Mesendoderm (in vitro differentiated cells): ENCODE data around the gene FAM174C.

Source experiments
- DNase-seq: peaks from one replicate; pipeline ENCODE4 v3.0.0; 2013
- H2AK5ac ChIP-seq: 2 replicates; pipeline ENCODE4 v1.6.1; 2013; ENCODE audit warnings: low read length, inconsistent platforms
- H2BK120ac ChIP-seq: 2 replicates; pipeline ENCODE4 v1.6.1; 2013; ENCODE audit warnings: low read depth, mild to moderate bottlenecking, low read length, moderate library complexity, mixed read lengths
- H2BK15ac ChIP-seq: replicated peaks from 2 replicates; pipeline ENCODE4 v1.6.1; 2013; ENCODE audit warnings: low read depth, mild to moderate bottlenecking, moderate library complexity
- H2BK5ac ChIP-seq: 2 replicates; pipeline ENCODE4 v1.6.1; 2013; ENCODE audit warnings: low read length, inconsistent platforms
- H3K18ac ChIP-seq: 2 replicates; pipeline ENCODE4 v1.6.1; 2013; ENCODE audit warnings: mild to moderate bottlenecking, low read length, mixed read lengths
- H3K23ac ChIP-seq: one replicate; pipeline ENCODE4 v1.6.1; 2013; ENCODE audit warnings: low read length
- H3K27ac ChIP-seq: 2 replicates; pipeline ENCODE4 v1.5.1; 2013; ENCODE audit warnings: low read depth, mild to moderate bottlenecking, inconsistent platforms, low read length, moderate library complexity
- H3K27me3 ChIP-seq: 2 replicates; pipeline ENCODE4 v1.6.1; 2013; ENCODE audit warnings: low read length, control low read depth, mild to moderate bottlenecking, inconsistent platforms; ENCODE audit not compliant: insufficient read depth, poor library complexity
- H3K36me3 ChIP-seq: 2 replicates; pipeline ENCODE4 v1.6.1; 2013; ENCODE audit warnings: low read length, inconsistent platforms; ENCODE audit not compliant: control insufficient read depth, insufficient read depth
- H3K4ac ChIP-seq: one replicate; pipeline ENCODE4 v1.6.1; 2013; ENCODE audit warnings: low read depth, mild to moderate bottlenecking, low read length, moderate library complexity
- H3K4me1 ChIP-seq: 2 replicates; pipeline ENCODE4 v1.6.1; 2013; ENCODE audit warnings: low read depth, low read length, inconsistent platforms; ENCODE audit not compliant: control insufficient read depth
- H3K4me2 ChIP-seq: 2 replicates; pipeline ENCODE4 v1.6.1; 2013; ENCODE audit warnings: low read length
- H3K4me3 ChIP-seq: 2 replicates; pipeline ENCODE4 v1.5.1; 2013; ENCODE audit warnings: mild to moderate bottlenecking, low read length
- H3K56ac ChIP-seq: one replicate; pipeline ENCODE4 v1.6.1; 2013; ENCODE audit warnings: low read length
- H3K79me1 ChIP-seq: 2 replicates; pipeline ENCODE4 v1.6.1; 2013; ENCODE audit warnings: low read length, inconsistent platforms
- H3K79me2 ChIP-seq: 2 replicates; pipeline ENCODE4 v1.6.1; 2013; ENCODE audit warnings: mild to moderate bottlenecking, low read length; ENCODE audit not compliant: control insufficient read depth, insufficient read depth
- H3K9ac ChIP-seq: 2 replicates; pipeline ENCODE4 v1.6.1; 2013; ENCODE audit warnings: low read length, inconsistent platforms
- H4K5ac ChIP-seq: one replicate; pipeline ENCODE4 v1.6.1; 2013; ENCODE audit warnings: low read length
- H4K8ac ChIP-seq: one replicate; pipeline ENCODE4 v1.6.1; 2013; ENCODE audit warnings: low read depth, mild to moderate bottlenecking, control low read depth, low read length, moderate library complexity
- WGBS: extraction: QIAGEN DNeasy Blood & Tissue Kit; methylation state at CpG from one replicate; pipeline ENCODE4 v1.1.7; 2013; ENCODE audit warnings: low lambda C conversion rate, missing lambda C conversion rate; ENCODE audit not compliant: insufficient coverage; ENCODE audit errors: extremely low coverage; 5-methylcytosine and 5-hydroxymethylcytosine counted together

The FAM174C gene

DNA sequence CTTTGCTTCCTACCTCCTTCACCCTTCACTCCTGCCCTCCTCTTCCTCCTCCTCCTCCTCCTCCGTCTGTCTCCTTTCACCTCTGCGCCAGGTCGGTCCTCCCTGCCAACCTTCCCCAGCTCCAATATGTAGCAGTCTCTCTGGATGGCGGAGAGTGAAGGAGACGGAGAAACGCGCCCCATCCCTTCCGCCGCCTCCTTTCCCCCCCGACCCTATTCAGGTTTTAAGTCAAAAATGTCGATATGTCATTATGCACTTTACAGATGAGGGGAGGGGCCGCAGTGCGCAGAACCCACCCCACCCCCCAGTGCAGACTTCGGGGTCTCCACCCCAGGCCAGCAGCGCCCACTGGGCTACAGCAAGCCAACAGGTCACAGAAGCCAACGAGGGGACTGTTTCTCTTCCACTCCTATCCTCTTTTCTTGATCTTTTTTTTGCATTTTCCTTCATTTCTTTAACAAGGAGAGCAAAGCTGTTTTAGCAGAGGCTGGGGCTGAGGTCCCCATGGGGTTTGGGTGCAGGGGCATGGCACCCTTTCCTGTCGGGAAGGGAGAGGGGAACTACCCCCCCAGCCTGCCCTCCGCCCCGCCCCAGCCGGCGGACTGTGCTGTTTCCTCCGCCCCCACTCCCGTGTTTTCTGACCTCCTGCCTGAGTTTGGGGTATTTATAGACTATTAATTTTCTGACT lies 17.7 kb upstream of the FAM174C start:
- Histone ChIP-seq H3K23ac (no peak overlapping the region), H3K9ac (no peak overlapping the region), H3K4me3 (no peak overlapping the region), H4K5ac (no peak overlapping the region), H3K4me2 (no peak overlapping the region), H3K27ac (peak overlapping the region; percentile 26), H3K27me3 (no peaks in the 10 kb centered on the region), H3K18ac (no peak overlapping the region), H3K56ac (no peak overlapping the region), H2BK15ac (no peak overlapping the region), H2BK5ac (no peak overlapping the region), H4K8ac (no peak overlapping the region), H3K79me1 (peaks cover 15% of the 10 kb centered on the region), H3K4me1 (peaks cover 2% of the 10 kb centered on the region), H3K36me3 (peaks cover 17% of the 10 kb centered on the region), H2BK120ac (no peak overlapping the region), H3K79me2 (peaks cover 36% of the 10 kb centered on the region), H3K4ac (no peak overlapping the region), H2AK5ac (no peak overlapping the region)
- no CpG with 5 or more reads among the region's 23 CpGs for WGBS
- no peak for DNase-seq

DNA sequence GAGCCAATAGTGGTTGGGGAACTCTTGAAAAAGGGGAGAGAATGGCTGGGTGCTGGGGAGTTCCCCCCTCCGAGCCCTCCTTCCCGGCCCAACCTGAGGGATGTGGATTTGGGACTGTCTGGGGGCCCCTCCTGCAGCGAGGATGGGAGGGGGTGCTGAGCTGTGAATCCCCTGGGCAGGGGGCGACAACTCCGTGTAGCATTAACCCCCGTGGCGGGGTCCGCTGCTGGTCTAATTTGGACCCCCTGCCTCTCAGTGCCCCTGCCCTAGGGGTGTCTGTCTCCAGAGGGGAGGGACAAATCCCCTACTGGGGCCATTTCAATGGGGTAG lies 17.2 kb upstream of the FAM174C start:
- Histone ChIP-seq H3K4ac (no peak overlapping the region), H3K56ac (no peak overlapping the region), H3K27me3 (no peaks in the 10 kb centered on the region), H3K4me2 (no peak overlapping the region), H2BK5ac (no peak overlapping the region), H3K79me1 (peaks cover 15% of the 10 kb centered on the region), H3K23ac (no peak overlapping the region), H3K18ac (no peak overlapping the region), H3K9ac (no peak overlapping the region), H3K27ac (peak overlapping the region; percentile 26), H3K36me3 (peaks cover 17% of the 10 kb centered on the region), H3K4me3 (no peak overlapping the region), H4K8ac (no peak overlapping the region), H2BK15ac (no peak overlapping the region), H3K4me1 (peaks cover 4% of the 10 kb centered on the region), H2AK5ac (no peak overlapping the region), H3K79me2 (peaks cover 31% of the 10 kb centered on the region), H4K5ac (no peak overlapping the region), H2BK120ac (no peak overlapping the region)
- DNase-seq, result no peak
- no CpG with 5 or more reads among the region's 8 CpGs for WGBS

DNA sequence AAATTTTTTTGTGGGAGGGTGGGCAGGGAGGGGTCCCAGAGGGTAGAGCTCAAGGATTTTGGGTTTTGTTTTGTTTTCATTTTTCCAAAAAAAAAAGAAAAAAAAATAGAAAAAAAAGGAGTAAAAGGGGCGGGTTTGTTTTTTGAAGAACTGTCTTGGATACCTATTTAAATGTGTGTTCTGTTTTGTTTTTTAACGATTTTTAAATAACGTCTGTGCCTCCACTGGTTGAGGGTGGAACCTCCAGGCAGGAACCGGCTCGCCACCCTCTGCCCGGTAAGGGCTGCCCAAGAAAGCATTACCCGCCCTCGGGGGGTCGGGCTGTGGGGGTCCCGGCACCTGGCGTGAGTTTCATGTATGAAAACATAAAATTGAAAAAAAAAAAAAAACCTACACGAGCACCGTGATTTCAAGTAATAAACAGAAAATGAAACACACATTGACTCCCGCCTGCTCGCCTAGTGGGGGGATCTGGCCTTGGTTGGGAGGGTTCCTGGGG lies 16.6 kb upstream of the FAM174C start:
- H2BK5ac ChIP-seq, result no peak overlapping the region
- H3K4me2 ChIP-seq, result no peak overlapping the region
- WGBS, result no CpG with 5 or more reads among the region's 15 CpGs
- no peak overlapping the region for H2AK5ac ChIP-seq
- no peak overlapping the region for H2BK15ac ChIP-seq
- H3K18ac ChIP-seq, result no peak overlapping the region
- H3K79me2 ChIP-seq, result peaks cover 25% of the 10 kb centered on the region
- DNase-seq, result no peak
- no peak overlapping the region for H2BK120ac ChIP-seq
- H3K4me3 ChIP-seq, result no peak overlapping the region
- H3K27me3 ChIP-seq, result no peaks in the 10 kb centered on the region
- no peak overlapping the region for H3K9ac ChIP-seq
- H4K8ac ChIP-seq, result no peak overlapping the region
- no peak overlapping the region for H3K27ac ChIP-seq
- H4K5ac ChIP-seq, result no peak overlapping the region
- H3K23ac ChIP-seq, result no peak overlapping the region
- peaks cover 15% of the 10 kb centered on the region for H3K36me3 ChIP-seq
- peaks cover 4% of the 10 kb centered on the region for H3K4me1 ChIP-seq
- H3K56ac ChIP-seq, result no peak overlapping the region
- H3K4ac ChIP-seq, result no peak overlapping the region
- H3K79me1 ChIP-seq, result peaks cover 13% of the 10 kb centered on the region

DNA sequence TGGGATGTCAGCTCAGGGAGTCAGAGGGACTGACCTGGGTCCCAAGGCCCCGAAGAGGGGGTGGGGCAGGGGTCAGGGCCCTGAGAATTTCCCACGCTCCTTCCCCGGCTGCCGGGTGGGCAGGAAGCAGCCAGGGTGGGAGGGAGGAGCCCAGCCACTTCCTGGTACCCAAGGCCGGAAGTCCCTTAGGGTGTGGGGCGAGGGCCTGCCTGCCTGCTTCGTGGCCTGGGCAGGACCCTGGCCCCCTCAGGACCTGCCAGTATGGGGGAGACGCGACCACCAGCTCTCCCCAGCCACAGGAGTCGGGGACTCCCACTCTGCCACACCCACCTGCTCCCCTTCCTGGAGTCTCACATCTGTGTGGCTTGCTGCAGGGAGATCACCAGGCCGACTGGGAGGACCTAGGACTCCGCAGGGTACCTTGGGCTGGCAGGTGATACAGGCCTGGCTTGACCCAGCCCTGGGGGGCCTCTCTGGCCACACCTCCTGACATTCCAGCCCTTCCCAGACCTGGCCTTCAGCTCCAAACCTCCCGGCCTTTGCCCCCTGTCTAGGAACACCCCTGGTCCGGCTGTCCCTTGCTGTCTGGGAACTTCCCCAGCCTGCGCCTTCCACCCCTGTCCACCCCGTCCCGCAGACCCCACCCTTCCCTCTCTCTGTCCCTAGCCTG lies 16.0 kb upstream of the FAM174C start:
- no peaks in the 10 kb centered on the region for H3K27me3 ChIP-seq
- H3K27ac ChIP-seq, result peak overlapping the region; percentile 50
- H2AK5ac ChIP-seq, result no peak overlapping the region
- H3K9ac ChIP-seq, result peak overlapping the region; percentile 19
- H3K4me2 ChIP-seq, result no peak overlapping the region
- no CpG with 5 or more reads among the region's 17 CpGs for WGBS
- H4K5ac ChIP-seq, result no peak overlapping the region
- peaks cover 12% of the 10 kb centered on the region for H3K36me3 ChIP-seq
- H4K8ac ChIP-seq, result no peak overlapping the region
- peaks cover 13% of the 10 kb centered on the region for H3K79me1 ChIP-seq
- H3K4ac ChIP-seq, result no peak overlapping the region
- peaks cover 4% of the 10 kb centered on the region for H3K4me1 ChIP-seq
- peaks cover 19% of the 10 kb centered on the region for H3K79me2 ChIP-seq
- H2BK15ac ChIP-seq, result no peak overlapping the region
- H3K18ac ChIP-seq, result no peak overlapping the region
- H2BK120ac ChIP-seq, result no peak overlapping the region
- no peak overlapping the region for H2BK5ac ChIP-seq
- H3K23ac ChIP-seq, result no peak overlapping the region
- peak; percentile 90 for DNase-seq
- H3K56ac ChIP-seq, result no peak overlapping the region
- no peak overlapping the region for H3K4me3 ChIP-seq

DNA sequence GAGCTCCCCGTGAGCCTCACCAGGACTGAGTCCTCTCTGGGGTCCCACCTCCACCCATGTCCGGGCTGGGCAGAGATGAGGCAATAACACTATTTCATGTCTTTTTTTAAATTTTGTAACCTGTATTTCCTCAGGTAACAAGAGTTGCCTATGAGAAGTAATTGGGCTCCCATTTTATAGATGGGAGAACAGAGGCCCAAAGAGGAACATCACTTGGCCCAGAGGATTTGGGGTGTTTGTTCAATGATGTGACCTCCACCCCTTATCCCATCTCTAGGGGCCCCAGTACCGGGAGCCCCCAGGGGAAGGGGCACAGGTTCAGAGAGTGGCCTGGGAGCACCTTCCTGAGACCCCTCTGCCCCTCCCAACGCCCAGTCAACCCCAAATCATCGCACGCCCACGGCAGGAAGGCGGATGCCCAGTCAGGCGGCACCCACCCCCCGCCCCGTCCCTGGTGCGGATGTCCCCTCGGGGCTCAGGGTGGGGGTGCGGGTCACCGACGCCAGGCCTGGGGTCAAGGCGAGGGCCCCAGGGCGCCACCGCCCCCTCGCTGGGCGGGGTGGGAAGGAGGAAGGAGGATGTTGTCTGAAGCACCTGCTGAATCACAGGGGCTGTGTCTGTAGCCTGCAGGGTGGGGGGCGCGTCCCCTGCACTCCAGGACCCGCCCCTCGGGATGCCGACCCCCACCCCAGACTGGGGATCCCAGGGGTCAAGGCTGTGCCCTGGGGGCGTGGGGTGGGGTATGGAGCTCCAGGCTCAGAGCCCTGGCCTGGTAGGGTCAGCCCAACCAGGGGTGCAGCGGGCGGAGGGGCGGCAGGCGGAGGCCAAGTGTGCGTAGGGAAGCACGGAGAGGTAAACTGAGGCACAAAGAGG lies 15.2 kb upstream of the FAM174C start:
- Histone ChIP-seq H4K5ac (no peak overlapping the region), H3K4me3 (no peak overlapping the region)
- no CpG with 5 or more reads among the region's 33 CpGs for WGBS

More for the DNA sequence above, 15.2 kb upstream of the FAM174C start:
- peaks cover 7% of the 10 kb centered on the region for H3K4me1 ChIP-seq
- peak overlapping the region; percentile 52 for H3K18ac ChIP-seq
- peak overlapping the region; percentile 21 for H3K4me2 ChIP-seq
- H3K79me1 ChIP-seq, result peaks cover 6% of the 10 kb centered on the region
- H3K79me2 ChIP-seq, result peaks cover 11% of the 10 kb centered on the region
- H3K9ac ChIP-seq, result peak overlapping the region; percentile 25
- no peak overlapping the region for H4K8ac ChIP-seq
- peak overlapping the region; percentile 17 for H2BK120ac ChIP-seq
- peak overlapping the region; percentile 50 for H3K4ac ChIP-seq
- peaks cover 6% of the 10 kb centered on the region for H3K36me3 ChIP-seq
- no peak overlapping the region for H2BK15ac ChIP-seq
- H2BK5ac ChIP-seq, result no peak overlapping the region
- H3K27ac ChIP-seq, result peak overlapping the region; percentile 48
- peak; percentile 67 for DNase-seq
- no peak overlapping the region for H3K23ac ChIP-seq
- H2AK5ac ChIP-seq, result no peak overlapping the region
- H3K27me3 ChIP-seq, result no peaks in the 10 kb centered on the region
- peak overlapping the region; percentile 82 for H3K56ac ChIP-seq
